HEK293 (cell line): ENCODE results near the gene HECTD4.

Experiments used
- REST ChIP-seq: fragments of 450-650 bp; formaldehyde crosslinking; IDR thresholded peaks from 2 replicates; pipeline ENCODE4 v1.5.1; 2016; ENCODE audit warnings: missing biosample characterization, missing genetic modification characterization
- ZNF248 ChIP-seq: fragments of 450-650 bp; formaldehyde crosslinking; IDR thresholded peaks from 2 replicates; pipeline ENCODE4 v1.5.1; 2017; ENCODE audit warnings: missing biosample characterization, missing genetic modification characterization
- ZNF391 ChIP-seq: fragments of 450-650 bp; formaldehyde crosslinking; IDR thresholded peaks from 2 replicates; pipeline ENCODE4 v1.5.1; 2016; ENCODE audit warnings: low read depth, missing biosample characterization, missing genetic modification characterization, borderline replicate concordance
- ZNF585B ChIP-seq: fragments of 450-650 bp; formaldehyde crosslinking; IDR thresholded peaks from 2 replicates; pipeline ENCODE4 v1.5.1; 2016; ENCODE audit warnings: missing biosample characterization, missing genetic modification characterization
- ZNF639 ChIP-seq: fragments of 450-650 bp; formaldehyde crosslinking; IDR thresholded peaks from 2 replicates; pipeline ENCODE4 v1.5.1; 2016; ENCODE audit warnings: missing biosample characterization, missing genetic modification characterization
- ZSCAN30 ChIP-seq: fragments of 450-650 bp; IDR thresholded peaks from 2 replicates; pipeline ENCODE4 v1.5.1; 2018; ENCODE audit warnings: missing biosample characterization, mild to moderate bottlenecking, missing genetic modification characterization, moderate library complexity
- TF ChIP-seq, protein P1 (sequence below): fragments of 450-650 bp; formaldehyde crosslinking; IDR thresholded peaks from 2 replicates; pipeline ENCODE4 v1.5.1; 2016; ENCODE audit warnings: missing biosample characterization, missing genetic modification characterization

- TF ChIP-seq, protein P1, sequence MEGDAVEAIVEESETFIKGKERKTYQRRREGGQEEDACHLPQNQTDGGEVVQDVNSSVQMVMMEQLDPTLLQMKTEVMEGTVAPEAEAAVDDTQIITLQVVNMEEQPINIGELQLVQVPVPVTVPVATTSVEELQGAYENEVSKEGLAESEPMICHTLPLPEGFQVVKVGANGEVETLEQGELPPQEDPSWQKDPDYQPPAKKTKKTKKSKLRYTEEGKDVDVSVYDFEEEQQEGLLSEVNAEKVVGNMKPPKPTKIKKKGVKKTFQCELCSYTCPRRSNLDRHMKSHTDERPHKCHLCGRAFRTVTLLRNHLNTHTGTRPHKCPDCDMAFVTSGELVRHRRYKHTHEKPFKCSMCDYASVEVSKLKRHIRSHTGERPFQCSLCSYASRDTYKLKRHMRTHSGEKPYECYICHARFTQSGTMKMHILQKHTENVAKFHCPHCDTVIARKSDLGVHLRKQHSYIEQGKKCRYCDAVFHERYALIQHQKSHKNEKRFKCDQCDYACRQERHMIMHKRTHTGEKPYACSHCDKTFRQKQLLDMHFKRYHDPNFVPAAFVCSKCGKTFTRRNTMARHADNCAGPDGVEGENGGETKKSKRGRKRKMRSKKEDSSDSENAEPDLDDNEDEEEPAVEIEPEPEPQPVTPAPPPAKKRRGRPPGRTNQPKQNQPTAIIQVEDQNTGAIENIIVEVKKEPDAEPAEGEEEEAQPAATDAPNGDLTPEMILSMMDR (tag by site-specific recombination): no peak
- TF ChIP-seq ZNF585B (no peak), ZSCAN30 (tag by site-specific recombination) (no peak), ZNF248 (tag by site-specific recombination) (no peak), ZNF639 (tag by site-specific recombination) (no peak), REST (tag by site-specific recombination) (no peak), ZNF391 (no peak)
These were observed 115.8 kb downstream of the HECTD4 start for GRCh38 chr12:112266473-112266872.
